Choroid plexus epithelial cell (primary cell): ENCODE data around the gene INTS1.

Source experiments
- DNase-seq: peaks from one replicate; pipeline ENCODE4 v3.0.0-alpha.2; 2010; ENCODE audit warnings: low read depth
- H3K4me3 ChIP-seq: 2 replicates; pipeline ENCODE4 v1.5.1; 2011; ENCODE audit warnings: low read depth, mild to moderate bottlenecking, control low read depth, low read length, moderate library complexity
- CTCF ChIP-seq: conservative IDR thresholded peaks from 2 replicates; pipeline ENCODE4 v1.5.1; 2011; ENCODE audit warnings: low read depth, mild to moderate bottlenecking, control low read depth, inconsistent platforms, low read length, moderate library complexity

INTS1 gene

GRCh38 chr7:1509226-1509625 lies 5.0 kb upstream of the INTS1 start:
- no peak for TF ChIP-seq CTCF
- H3K4me3 ChIP-seq: no peak overlapping the region
- DNase-seq: no peak

DNA sequence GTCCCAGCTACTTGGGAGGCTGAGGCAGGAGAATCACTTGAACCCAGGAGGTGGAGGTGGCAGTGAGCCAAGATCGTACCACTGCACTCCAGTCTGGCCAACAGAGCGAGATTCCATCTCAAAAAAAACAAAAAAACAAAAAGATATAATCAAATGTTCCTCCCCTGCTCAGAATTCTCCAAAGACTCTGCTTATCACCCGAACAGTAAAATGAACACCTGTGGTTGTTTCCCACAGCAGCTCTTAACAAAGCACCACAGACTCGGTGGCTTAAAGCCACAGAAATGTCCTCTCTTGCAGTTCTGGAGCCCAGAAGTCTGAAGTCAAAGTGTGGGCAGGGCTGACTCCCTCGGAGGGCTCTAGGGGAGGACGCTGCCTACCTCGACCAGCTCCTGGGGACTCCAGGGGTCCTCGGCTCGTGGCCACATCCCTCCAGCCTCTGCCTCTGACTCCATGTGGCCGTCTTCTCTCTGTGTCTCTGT lies 4.1 kb upstream of the INTS1 start:
- no peak overlapping the region for H3K4me3 ChIP-seq
- TF ChIP-seq CTCF: no peak
- no peak for DNase-seq

- TF ChIP-seq CTCF: no peak
- DNase-seq: no peak
- no peak overlapping the region for H3K4me3 ChIP-seq
These were observed 1.8 kb upstream of the INTS1 start for GRCh38 chr7:1505731-1506550.

DNA sequence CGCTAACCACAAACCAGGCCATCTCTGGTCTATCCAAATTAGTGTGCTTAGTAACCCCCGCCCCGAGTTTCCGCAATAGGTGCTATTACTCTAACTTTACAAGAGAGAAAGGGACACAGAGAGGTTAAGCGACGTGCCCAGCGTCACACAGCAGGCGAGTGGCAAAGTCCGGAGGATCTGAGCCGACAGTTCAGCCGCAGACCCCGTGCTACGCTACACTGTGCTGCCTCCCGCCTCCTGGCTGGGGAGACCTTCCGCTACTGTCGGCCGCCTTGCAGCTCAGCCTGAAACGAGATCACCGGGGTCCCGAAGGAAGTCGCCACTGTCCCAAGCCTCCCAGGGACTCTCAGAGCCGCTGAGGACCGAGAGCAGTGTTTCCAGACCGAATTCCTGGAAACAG lies 799 bp downstream of the INTS1 start:
- DNase-seq: no peak
- no peak for TF ChIP-seq CTCF
- H3K4me3 ChIP-seq: peak overlapping the region; percentile 86

DNA sequence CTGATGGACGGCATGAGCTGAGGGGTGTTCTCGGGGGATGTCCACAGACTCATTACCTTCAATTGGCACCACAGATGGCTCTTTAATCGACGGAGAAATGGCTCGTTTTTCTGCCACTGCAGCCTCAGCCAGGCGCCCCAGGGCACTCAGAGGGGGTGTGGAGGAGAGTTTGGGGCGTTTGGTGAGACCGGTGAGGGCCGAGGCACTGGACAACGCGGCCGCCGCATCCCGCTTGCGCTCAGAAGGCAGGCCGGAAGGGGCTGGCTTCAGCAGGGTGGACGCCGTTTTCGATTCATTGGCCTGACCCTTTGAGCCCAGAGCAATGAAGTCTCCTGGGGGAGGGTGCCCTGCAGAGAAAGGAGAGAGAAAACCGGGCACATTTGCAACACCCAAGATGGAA lies 1.3 kb downstream of the INTS1 start:
- H3K4me3 ChIP-seq: peak overlapping the region; percentile 86
- TF ChIP-seq CTCF: no peak
- no peak for DNase-seq

DNA sequence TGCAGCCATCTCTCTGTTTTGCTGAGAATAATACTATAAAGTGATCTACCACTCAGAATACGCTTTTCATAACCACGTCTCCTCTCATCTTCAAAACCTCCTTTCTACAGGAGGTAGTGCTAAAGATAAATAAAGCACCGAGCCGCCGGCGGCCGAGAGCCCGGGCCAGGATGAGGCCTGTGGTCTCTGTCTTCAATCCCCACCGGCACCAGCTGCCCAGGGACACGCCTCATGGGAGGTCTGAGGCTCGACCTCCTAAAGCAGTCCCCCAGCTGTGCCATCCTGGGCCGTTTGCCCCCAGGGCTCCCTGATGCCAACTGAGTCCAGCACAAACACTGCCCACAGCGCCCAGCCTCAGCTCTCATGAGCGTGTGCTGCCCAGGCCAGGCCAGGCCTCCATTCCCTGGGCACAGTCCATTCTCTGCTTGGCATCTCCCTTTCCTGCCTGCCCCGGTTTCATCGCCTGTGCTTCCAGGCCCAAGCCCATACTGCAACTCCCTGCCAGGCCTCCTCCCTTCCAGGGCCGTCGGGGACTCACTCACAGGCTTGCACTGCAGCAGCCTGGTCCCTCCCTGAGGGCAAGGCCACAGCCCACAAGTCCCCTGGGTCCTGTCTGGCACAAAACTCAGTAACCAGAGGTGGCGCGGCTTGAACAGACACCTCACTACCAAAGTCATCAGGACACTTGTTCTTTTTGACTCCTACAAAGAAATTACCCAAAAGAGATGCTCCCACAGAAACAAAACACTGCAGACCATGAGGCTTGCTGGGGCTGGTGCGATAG lies 2.5 kb downstream of the INTS1 start:
- no peak for TF ChIP-seq CTCF

More for the DNA sequence above, 2.5 kb downstream of the INTS1 start:
- no peak overlapping the region for H3K4me3 ChIP-seq
- no peak for DNase-seq
